Caco-2 (cell line): ENCODE results near the gene LRWD1. TPM values are rescaled to one million over a fixed set of nuclear protein-coding genes. Genes with fewer than 3 reads are reported as not detected.
A peak's percentile ranks its signal among the peaks of the same experiment; 100 is the strongest.

Source experiments
- BruUV-seq: library from RNA; stranded (reverse); fragments of 400-500 nt; replicated peaks from 2 replicates; lab custom pipeline; 2021; lab: Mats Ljungman, UMichigan
- CTCF ChIA-PET: fragments of 300-600 bp; sonication (Branson Sonifier 250); formaldehyde crosslinking; loops from one replicate; lab custom pipeline; 2022; ENCODE audit warnings: antibody characterized with exemption; lab: Charles Lee
- POLR2A ChIA-PET: fragments of 300-600 bp; sonication (Branson Sonifier 250); formaldehyde crosslinking; loops from one replicate; lab custom pipeline; 2022; ENCODE audit warnings: antibody characterized with exemption; lab: Charles Lee
- DNase-seq, 2 experiments: peaks; one replicate each; pipeline versions ENCODE4 v3.0.0 to v3.0.0-alpha.2; 2020 to 2022
- H3K27me3 ChIP-seq: replicated peaks from 2 replicates; pipeline ENCODE4 v1.6.0; 2011; ENCODE audit warnings: low read length; ENCODE audit not compliant: control insufficient read depth, insufficient read depth
- H3K36me3 ChIP-seq: 2 replicates; pipeline ENCODE4 v1.5.1; 2011; ENCODE audit warnings: low read length; ENCODE audit not compliant: control insufficient read depth, insufficient read depth
- H3K4me1 ChIP-seq: fragments of 250-450 bp; sonication (Bioruptor Pico); 2 replicates; pipeline ENCODE4 v1.5.1; 2020; ENCODE audit warnings: mild to moderate bottlenecking
- H3K4me3 ChIP-seq: 2 replicates; pipeline ENCODE4 v1.5.1; 2011; ENCODE audit warnings: low read depth, mild to moderate bottlenecking, control low read depth, low read length
- H3K9me3 ChIP-seq: fragments of 250-450 bp; sonication (Bioruptor Pico); 2 replicates; pipeline ENCODE4 v1.5.1; 2020; ENCODE audit warnings: mild to moderate bottlenecking, moderate library complexity
- H3K27ac Mint-ChIP-seq: one replicate; pipeline ENCODE4 v1.8.0; 2022; ENCODE audit warnings: mixed read lengths; ENCODE audit not compliant: unreplicated experiment
- H3K27me3 Mint-ChIP-seq: one replicate; pipeline ENCODE4 v1.8.0; 2022; ENCODE audit warnings: mixed read lengths; ENCODE audit not compliant: insufficient read depth, unreplicated experiment
- H3K36me3 Mint-ChIP-seq: one replicate; pipeline ENCODE4 v1.8.0; 2022; ENCODE audit warnings: mild to moderate bottlenecking, mixed read lengths; ENCODE audit not compliant: insufficient read depth, unreplicated experiment
- H3K4me1 Mint-ChIP-seq: one replicate; pipeline ENCODE4 v1.8.0; 2022; ENCODE audit warnings: low read depth, mixed read lengths; ENCODE audit not compliant: unreplicated experiment
- H3K4me3 Mint-ChIP-seq: one replicate; pipeline ENCODE4 v1.8.0; 2022; ENCODE audit warnings: mild to moderate bottlenecking, moderate library complexity, mixed read lengths; ENCODE audit not compliant: unreplicated experiment
- H3K9me3 Mint-ChIP-seq: one replicate; pipeline ENCODE4 v1.8.0; 2022; ENCODE audit warnings: mixed read lengths; ENCODE audit not compliant: unreplicated experiment
- CTCF ChIP-seq, 2 experiments: fragments of 200-600 bp in 1 of 2; IDR thresholded peaks; 1 replicate in 1 of 2; 2 replicates in 1 of 2; pipeline versions ENCODE4 v1.5.1 to v1.8.0; 2011 to 2022; ENCODE audit warnings: antibody characterized with exemption in 1 of 2, control low read depth in 1 of 2, inconsistent platforms in 1 of 2, low read depth in 1 of 2, low read length in 1 of 2, mild to moderate bottlenecking in 1 of 2, moderate library complexity in 1 of 2; ENCODE audit not compliant: insufficient read depth in 1 of 2, severe bottlenecking in 1 of 2, unreplicated experiment in 1 of 2
- intact Hi-C: fragments of 100-400 bp; cut with micrococcal nuclease; formaldehyde crosslinking; loops from one replicate; pipeline ENCODE4 v1.10.0; 2022; ENCODE audit not compliant: unreplicated experiment
- total RNA-seq: library from RNA; stranded (reverse); gene quantifications from 2 replicates; pipeline ENCODE4 v1.2.3, GENCODE V29; 2022

Gene LRWD1
- total RNA-seq, 1 experiment from 2014 or later = 23.6 TPM

GRCh38 chr7:102421706-102422240, 43.0 kb upstream of the LRWD1 start:
- Histone ChIP-seq H3K36me3 (no peaks in the 10 kb centered on the region; the same call in none of the 2 replicates), H3K4me1 (no peaks in the 10 kb centered on the region), H3K9me3 (no peaks in the 10 kb centered on the region), H3K27me3 (no peaks in the 10 kb centered on the region), H3K4me3 (no peak overlapping the region)
- Mint-ChIP-seq H3K4me1 (no peaks in the 10 kb centered on the region), H3K4me3 (no peak overlapping the region), H3K27ac (no peak overlapping the region), H3K27me3 (no peaks in the 10 kb centered on the region), H3K36me3 (peaks cover 77% of the 10 kb centered on the region), H3K9me3 (no peaks in the 10 kb centered on the region)
- intact Hi-C loops = no loop called here
- ChIA-PET POLR2A (no interaction called here), CTCF (no interaction called here)
- TF ChIP-seq CTCF (IDR thresholded peaks at IDR 0.05; ENCODE audit: insufficient read depth in 1 of 2, low read depth in 1 of 2, low read length in 1 of 2, severe bottlenecking in 1 of 2, unreplicated experiment in 1 of 2) = no peak
- no peak for DNase-seq
- BruUV-seq = no TSS peak

GRCh38 chr7:102424129-102424551, 40.6 kb upstream of the LRWD1 start:
- H3K36me3 ChIP-seq = no peaks in the 10 kb centered on the region; the same call in none of the 2 replicates
- Mint-ChIP-seq H3K9me3 (no peaks in the 10 kb centered on the region), H3K4me3 (no peak overlapping the region), H3K27ac (peak overlapping the region; percentile 65), H3K27me3 (no peaks in the 10 kb centered on the region), H3K36me3 (peaks cover 67% of the 10 kb centered on the region), H3K4me1 (peaks cover under 1% of the 10 kb centered on the region)
- H3K4me1 ChIP-seq = no peaks in the 10 kb centered on the region
- no peaks in the 10 kb centered on the region for H3K27me3 ChIP-seq
- CTCF ChIA-PET = no interaction called here
- H3K9me3 ChIP-seq = no peaks in the 10 kb centered on the region
- POLR2A ChIA-PET = no interaction called here
- intact Hi-C loops = no loop called here
- BruUV-seq = no TSS peak
- no peak for DNase-seq
- no peak for TF ChIP-seq CTCF (IDR thresholded peaks at IDR 0.05; ENCODE audit: insufficient read depth in 1 of 2, low read depth in 1 of 2, low read length in 1 of 2, severe bottlenecking in 1 of 2, unreplicated experiment in 1 of 2)
- H3K4me3 ChIP-seq = no peak overlapping the region

GRCh38 chr7:102424787-102425218, 40.0 kb upstream of the LRWD1 start:
- Histone ChIP-seq H3K9me3 (no peaks in the 10 kb centered on the region), H3K36me3 (no peaks in the 10 kb centered on the region; the same call in none of the 2 replicates), H3K4me1 (no peaks in the 10 kb centered on the region), H3K27me3 (no peaks in the 10 kb centered on the region), H3K4me3 (no peak overlapping the region)
- no peak for TF ChIP-seq CTCF (IDR thresholded peaks at IDR 0.05; ENCODE audit: insufficient read depth in 1 of 2, low read depth in 1 of 2, low read length in 1 of 2, severe bottlenecking in 1 of 2, unreplicated experiment in 1 of 2)
- Mint-ChIP-seq H3K4me1 (peaks cover 7% of the 10 kb centered on the region), H3K27me3 (no peaks in the 10 kb centered on the region), H3K9me3 (no peaks in the 10 kb centered on the region), H3K4me3 (no peak overlapping the region), H3K27ac (no peak overlapping the region), H3K36me3 (peaks cover 61% of the 10 kb centered on the region)
- BruUV-seq = no TSS peak
- intact Hi-C loops = no loop called here
- DNase-seq = no peak
- ChIA-PET CTCF (no interaction called here), POLR2A (no interaction called here)
